SKM-1 (cell line): ENCODE measurements around the gene CRYBB3.

Experiments
- DNase-seq: peaks from one replicate; lab custom pipeline; 2025; ENCODE audit not compliant: unreplicated experiment; lab: John Stamatoyannopoulos, UW

Gene CRYBB3

DNA sequence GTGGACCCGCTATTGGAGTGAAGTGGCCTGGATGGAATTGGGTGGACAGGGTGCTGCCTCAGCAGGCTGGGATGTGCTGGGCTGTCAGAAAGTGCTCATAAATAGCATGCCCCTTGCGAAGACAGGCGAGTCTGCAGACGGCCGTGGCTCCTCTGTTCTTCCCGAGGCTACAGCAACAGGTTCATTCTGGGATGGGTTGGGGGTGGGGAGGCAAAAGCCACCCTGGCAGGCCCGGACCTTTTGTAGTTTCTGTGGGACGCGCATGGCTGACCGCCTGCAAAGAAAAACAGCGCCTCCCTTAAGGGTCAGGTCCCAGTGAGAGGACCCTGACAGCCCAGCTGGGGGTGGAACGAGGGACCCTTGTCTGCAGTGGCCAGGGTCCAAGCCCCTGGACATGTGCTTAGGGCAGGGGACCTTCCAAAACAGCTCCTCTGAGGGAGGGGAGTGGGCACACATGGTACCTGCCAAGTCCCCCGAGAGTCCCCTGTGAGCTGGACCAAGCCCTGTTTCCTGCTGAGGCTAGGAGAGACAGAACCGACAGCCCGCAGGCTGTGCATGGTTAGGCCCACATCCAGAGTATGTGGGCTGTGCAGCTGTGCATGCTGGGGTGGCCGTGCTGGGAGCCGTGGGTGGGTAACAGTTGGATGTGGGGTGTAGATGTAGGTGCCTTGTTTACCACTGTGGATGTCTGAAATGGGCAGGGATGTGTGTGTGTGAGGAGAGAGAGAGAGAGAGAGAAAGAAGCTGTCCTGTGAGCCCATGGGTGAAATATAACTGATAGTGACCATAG lies at the start of gene CRYBB3:
Gene CRYBB3, plus strand, starts transcription at position 128 of the 790 bp plus-strand sequence. CDS start 1,539 bp downstream, outside the sequence.
- DNase-seq = no peak

DNA sequence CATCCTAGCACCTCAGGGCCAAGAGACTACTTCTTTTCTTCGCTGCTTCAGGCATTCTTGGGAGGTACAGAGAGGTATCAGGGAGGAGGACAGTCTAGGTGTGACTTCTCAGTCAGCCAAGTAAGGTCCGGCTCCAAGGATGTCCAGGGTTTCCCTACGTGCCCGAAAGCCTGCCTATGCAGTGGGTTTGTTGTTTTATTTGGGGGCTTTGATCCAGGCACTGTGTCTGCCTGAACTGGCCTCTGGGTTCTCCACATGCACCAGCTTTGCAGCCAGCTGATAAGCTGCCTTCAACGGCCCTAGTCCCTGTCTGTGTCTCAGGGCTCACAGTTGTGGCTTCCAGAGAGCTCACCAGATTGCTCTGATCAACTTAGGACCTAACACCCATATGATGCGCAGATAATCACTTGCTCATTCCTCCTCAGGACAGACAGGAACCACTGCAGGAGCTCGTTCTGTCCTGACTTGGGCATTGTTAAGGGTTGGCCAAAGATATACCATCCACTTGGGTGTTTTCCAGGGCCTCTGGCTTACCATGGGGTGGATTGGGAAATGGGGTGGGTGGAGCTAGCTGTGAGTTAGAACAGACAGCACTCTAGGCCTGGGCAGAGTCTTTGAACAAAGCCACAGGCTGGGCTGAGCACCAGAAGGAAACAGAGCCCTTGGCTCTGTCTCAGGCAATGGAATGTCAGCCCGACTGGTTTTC lies 45.5 kb upstream of the CRYBB3 start:
- DNase-seq = no peak

DNA sequence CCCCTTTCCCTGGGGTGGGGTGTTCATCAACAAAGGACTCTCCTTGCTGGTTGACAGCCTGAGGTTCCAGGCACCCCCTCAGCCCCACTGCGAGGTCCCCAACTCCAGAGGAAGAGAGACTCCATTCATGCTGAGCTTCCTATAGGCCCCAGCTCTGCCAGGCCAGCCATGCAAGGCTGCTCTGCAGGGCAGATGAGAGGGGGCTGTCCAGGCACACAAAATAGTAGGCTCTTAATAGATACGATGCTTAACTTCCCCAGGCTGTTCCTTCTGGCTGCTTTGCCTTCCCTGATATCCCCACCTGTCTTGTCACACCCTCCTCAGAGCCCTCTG lies 45.0 kb upstream of the CRYBB3 start:
- DNase-seq = no peak

DNA sequence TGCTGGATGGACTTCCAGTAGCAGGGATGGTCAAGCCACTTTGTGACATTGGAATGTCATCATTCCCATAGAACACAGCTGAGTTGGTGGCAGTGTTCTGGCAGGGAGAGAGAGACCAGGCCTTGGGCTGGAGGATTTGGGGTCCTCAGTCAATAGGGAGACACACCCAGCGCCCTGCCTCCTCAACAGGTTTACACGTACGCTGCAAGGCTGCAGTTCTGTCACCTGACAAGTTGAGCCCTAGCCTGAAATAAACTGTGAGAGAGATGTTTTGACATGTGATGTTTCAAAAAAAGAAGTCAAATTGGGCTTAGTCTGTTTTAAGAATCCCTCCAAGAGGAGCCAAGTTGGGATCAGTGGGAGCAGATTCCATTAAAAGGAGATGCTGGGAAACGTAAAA lies 42.9 kb upstream of the CRYBB3 start:
- no peak for DNase-seq

DNA sequence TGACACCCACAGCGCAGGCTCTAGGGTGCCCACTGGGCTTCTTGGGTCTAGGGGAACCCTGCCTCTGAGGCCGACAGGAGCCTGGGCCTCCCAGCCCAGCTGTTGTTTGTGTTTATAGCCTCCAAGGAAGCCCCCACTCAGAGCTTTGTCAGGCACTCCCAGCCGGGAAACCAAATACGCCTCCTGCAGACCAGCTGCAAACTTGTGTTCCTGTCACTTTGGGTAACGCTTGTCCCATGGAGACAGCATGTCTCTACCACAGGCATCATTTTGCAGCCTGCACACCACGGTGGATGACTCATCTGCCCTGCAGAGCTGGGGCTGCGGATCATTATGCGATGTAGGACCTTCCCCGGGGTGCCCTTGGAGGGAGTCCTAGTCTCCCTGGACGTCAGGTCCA lies 40.6 kb upstream of the CRYBB3 start:
- DNase-seq = no peak

DNA sequence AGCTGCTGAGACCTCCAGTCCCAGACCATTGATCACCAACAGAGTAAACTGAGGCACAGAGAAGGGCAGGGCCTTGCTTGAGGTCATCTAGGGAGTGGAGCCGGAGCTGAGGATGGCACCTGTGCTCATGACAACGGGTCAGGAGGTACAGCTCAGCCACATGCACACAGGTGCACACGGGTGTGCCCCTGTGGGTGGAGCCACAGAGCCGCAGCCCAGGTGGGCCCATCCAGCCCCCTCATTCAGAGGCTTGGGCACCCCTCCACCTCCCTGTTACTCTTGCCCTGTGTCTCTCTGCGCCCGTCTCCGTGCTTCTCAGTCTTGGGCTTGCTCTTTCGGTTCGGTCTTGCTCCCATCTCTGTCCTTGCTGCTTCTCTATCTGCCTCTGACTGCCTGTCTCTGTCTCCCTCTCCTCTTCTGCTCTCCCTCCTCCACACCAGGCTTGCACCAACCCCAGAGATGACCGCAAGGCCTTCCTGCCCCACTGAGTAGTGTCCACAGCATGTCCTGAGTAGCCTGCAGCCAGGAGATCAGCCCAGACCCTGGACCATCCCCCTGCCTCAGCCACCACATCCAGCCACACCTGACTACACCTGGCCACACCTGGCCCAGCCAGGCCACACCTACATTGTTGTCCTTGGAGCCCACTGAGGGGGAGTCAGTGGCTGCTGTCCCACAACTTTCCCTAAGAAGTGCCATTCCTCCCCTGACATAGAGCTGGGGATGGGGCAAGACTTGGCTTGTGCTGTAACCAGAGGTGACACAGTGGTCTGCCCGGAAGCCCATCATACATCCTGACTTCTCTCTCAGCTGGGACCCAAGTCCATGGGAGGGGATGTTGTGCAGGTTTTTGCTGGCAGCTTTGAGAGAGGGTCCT lies 39.3 kb upstream of the CRYBB3 start:
- DNase-seq = no peak

DNA sequence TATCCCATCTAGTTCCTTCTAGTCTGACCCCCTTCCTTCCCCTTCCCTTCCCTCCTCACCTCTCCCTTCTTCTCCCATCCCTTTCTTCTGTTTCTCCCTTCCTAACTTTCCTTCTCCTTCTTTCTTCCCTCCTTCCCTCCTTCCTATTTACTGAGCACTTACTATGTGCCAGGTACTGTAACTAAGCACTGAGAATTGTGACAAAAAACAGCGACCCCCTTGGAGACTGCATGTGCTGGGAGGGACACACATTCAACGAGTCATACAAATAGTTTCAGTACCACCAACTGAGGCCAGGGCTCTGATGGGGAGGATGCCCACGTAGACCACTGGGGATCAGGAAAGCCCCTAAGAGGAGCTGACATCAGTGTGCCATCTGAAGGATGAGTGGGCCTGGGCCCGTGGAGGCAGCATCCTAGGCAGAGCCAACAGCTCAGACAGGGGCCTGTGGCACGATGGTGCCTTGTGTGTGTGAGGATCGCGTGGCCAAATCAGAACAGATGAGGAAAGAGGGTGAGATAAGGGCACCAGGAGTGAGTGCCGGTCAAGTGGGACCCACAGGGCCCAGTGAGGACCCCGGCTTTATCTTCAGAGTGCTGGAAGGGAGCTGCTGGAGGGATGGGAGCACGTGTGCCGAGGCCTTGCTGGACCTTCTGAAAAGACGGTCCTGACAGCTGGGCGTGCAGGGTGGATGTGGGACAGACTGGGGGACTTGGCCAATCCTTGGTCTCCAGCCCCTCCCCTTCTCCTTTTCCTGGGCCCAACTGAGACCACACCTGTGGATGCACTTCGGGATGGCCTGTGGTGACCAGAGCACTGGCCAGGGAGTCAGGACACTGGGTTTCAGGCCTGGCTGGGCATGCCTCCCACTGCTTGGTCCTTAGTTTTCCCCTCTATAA lies 38.4 kb upstream of the CRYBB3 start:
- no peak for DNase-seq

DNA sequence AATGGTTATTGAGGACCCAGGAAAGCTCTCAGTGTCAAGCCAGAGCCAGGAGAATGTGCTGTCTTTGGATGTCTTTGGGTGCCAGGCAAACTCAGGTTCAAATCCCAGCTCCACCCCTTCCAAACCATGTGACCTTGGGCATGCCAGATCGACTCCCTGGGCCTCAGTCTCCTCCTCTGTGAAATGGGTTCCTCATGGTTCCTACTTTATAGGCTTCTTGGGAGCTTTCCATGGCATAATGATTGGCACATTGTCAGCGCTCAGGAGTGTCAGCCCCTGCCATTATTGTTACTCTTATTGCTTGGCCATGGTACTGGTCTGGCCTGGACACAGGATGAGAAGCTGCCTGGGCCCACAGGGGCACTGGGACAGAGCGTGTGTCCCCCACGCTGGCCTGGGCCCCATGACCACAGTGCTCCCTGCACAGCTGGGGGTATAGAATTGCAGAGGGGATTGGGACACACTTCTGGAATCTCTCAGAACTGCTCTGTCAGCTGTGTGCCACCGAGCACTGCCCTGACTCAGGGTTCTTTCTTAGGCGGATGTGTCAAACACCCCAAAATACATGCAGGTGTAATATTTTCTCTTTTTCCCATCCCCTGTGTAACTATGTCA lies 37.6 kb upstream of the CRYBB3 start:
- no peak for DNase-seq

DNA sequence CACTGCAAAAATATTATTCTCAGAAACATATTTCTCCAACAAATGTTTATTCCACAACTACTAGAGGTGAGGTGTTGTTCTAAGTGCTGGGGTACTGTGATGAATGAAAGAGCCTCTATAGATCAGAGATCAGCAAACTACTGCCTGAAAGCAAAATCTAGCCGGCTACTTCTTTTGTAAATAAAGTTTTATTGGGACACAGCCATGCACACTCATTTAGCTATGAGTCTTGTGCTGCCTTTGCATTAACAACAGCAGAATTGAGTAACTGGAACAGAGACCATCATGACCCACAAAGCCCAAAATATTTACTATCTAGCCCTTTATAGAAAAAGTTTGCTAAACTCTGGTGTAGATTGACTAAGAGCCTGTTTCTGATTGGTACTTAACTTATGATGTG lies 37.1 kb upstream of the CRYBB3 start:
- DNase-seq = no peak

DNA sequence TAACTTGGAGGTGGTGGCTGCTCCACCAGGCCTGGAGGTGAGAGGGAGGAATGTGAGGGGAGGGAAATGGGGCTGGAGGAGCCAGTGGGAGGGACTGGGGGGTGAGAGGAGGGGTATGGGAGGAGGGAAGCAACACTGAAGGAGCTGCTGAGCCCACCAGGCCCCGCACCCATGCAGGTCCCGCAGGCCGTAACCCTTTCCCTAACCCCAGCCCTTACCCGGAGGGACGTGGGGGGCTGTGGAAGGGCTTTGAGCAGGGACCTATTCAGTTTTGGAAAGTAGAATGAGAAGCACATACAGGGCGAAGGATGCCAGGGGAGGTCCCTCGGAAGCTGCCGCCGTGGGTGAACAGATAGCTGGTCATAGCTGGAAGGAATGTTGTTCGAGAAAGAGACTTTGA lies 33.9 kb upstream of the CRYBB3 start:
- DNase-seq = no peak

DNA sequence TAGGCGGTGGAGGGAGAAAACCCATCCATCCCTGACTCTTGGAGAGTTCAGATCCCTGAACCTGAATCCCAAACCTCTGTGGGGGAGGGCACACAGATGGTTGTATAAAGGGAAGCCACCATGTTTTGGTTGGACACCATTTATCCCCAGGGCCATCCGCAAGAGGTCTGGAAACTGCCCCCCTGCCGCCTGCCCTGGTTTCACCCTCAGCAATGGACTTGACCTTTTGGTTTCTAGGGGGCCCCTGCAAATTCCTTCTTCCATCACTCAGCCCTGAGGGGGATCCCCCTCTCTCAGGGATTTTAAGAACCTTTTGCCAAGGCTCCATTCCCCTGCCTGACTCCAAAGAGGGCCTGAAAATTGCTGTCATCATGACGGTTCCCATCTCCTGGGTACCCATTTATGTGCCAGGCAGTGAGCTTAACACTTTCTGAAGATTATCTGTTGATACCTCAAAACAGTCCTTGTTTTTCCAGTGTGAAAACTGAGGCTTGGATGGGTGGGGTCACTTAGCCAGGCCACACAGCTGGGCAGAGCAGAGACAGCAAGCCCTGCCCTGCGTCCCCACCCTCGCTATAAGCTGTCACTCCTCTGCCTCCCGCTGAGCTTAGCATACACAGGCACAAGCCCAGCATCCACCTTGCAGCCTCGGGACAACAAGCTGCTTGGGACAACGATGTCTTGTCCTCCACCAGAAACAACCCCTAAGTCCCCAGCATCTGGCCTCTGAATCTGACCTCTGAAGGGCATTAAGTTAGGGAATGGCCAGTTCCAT lies 33.2 kb upstream of the CRYBB3 start:
- no peak for DNase-seq

DNA sequence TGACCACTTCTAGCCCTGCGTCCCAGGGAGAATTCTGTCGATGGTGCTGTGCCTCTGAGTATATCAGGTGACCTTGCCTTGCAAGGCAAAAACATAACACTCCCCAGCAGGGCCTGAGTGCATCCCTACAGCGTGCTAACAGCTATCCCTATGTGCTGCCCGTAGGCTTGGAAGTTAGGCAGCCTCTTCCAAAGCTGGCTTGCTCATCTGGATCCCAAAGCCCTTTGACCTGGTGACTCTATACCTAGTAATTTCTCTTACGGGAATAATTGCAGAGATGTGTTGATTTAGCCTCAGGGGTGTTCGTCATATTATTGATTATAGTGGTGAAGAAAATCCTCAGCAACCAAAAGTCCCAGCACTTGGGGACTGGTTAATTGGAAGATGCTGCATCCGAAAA lies 32.6 kb upstream of the CRYBB3 start:
- DNase-seq = no peak

DNA sequence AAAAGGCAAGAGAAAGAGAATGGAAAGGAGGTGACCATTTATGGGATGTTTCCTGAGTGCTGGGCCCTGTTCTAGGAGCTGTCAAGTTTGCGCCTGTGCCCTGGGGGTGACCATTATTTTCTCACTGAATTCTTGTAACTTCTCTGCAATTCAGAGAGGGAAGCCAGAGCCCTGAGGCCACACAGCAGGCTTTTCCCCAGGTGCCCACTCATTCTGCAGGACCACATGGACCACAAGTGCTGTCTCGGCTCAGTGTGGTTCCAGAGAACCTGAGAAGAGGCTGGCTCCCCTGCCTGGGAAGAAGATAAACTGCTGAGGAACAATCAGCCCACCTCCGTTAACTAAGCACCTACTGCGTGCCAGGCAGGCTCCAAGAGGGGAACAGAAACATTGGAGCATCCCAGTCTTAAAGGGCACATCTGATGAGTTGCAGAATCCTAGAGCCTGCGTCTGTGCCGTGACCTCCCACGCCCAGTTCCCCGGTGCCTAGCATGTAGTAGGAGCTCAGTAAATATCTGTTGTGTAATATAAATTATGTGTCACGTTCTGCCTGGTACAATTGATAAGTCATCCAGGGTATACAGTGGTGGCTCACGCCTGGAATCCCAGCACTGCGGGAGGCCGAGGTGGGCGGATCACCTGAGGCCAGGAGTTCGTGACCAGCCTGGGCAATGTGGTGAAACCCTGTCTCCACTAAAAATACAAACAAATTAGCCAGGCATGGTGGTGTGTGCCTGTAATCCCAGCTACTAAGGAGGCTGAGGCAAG lies 31.6 kb upstream of the CRYBB3 start:
- DNase-seq = no peak

DNA sequence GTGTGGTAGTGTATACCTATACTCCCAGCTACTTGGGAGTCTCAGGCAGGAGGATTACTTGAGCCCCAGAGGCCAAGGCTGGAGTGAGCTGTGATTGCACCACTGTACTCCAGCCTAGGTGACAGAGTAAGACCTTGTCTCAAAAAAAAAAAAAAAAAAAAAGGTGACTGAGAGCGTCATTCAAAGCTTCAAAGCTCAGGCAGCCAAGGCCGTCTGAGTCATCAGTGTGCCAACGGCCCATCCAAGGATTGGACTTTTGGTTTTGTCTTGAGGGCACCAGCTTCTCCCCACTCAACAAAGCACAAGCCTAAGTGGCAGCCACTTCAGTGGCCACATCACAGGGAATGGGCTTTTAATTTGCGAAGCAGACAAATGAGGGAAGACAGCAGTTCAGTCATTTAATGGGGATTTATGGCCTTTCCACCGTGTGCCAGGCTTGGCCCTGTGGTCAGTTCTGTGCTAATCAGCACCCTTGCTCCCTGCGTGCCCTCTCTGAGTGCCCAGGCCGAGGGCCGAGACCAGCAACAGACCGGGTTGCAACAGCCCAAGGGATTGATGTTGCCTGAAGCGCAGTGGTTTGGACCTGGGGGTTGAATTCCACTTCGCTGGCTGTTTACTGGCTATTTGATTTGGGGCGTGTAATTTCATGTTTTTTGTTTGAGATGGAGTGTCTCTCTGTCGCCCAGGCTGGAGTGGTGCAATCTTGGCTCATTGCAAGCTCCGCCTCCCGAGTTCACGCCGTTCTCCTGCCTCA lies 30.2 kb upstream of the CRYBB3 start:
- no peak for DNase-seq

DNA sequence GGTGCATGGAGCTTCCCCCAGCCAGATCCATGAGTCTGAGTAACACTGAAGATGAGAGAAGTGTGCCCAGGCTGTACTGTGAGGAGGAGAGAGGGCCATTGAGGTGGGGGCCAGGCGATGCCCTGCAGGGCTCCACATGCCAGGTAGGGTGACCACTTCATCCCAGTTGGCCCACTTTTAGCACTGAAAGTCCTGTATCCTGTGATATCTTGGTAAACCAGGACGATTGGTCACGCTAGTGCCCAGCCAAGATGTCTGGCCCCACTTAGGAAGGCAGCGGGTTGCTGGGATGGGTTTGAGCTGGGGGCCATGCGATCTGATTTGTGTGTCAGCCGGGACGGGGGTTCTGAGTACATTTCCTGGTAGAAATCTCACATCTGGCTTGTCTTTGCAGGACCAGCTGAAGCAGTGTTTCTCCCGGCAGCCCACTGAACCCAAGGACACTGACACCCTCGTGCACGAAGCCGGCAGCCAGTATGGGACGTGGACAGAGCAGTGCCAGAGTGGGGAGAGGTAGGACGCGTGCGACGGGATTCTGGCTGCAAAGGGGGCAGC lies 29.2 kb upstream of the CRYBB3 start:
- no peak for DNase-seq

DNA sequence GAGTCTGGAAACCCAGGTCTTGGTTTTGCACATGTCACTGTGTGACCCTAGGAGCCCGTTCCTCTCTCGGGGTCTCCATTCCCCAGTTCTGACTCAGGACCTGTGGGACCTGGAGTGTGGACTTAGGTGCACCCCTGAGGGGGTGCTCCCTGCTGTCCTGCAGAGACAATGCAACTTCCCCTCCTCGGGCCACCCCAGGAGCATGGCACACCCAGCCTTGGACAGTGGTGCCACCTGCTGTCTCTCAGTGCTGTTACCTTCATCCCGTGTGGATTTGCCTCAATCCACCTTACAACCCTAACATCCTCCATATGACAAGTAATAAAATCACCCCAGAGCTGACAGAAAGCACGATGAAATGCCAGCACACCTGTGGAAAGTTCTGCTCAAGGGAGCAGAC lies 27.5 kb upstream of the CRYBB3 start:
- DNase-seq = no peak

DNA sequence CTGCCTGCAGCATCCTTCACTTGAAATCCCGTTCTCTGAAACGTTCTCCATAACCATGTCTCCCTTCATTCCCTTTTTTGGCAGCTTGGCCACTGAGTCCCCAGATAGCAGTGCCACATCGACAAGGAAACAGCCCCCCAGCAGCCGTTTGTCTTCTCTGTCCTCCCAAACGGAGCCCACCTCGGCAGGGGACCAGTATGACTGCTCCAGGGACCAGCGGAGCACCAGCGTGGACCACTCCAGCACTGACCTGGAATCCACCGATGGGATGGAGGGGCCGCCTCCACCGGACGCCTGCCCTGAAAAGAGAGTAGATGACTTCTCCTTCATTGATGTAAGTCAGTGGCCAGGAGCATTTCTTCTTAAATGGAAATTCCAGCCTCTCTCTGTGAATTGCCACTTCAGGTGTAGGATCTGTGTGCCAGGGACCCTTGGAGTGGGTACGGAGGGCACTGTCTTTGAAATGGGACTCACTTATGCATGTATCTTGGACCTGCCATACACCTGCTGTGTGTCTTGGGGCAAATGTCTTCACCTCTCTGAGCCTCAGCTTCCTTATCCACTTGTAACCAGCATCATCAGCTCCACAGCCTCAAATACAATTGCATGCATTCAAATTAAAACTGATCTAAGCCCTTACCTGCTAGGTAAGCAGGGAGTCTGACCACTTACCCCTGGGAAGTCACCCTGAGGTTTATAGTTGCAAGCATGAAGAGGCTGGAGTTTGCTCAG lies 25.3 kb upstream of the CRYBB3 start:
- no peak for DNase-seq
